SK-N-SH (cell line): Measurements from ENCODE around the gene SLCO2A1.

Experiments used
- CHD2 ChIP-seq: fragments of 150-350 bp; IDR thresholded peaks from 2 replicates; pipeline ENCODE4 v1.6.1; 2018; ENCODE audit warnings: low read length; ENCODE audit not compliant: partially characterized antibody
- POLR2AphosphoS5 ChIP-seq: IDR thresholded peaks from 2 replicates; pipeline ENCODE4 v1.6.1; 2012; ENCODE audit warnings: low read depth, low read length
- RFX5 ChIP-seq: IDR thresholded peaks from 2 replicates; pipeline ENCODE4 v1.6.1; 2012; ENCODE audit warnings: mild to moderate bottlenecking, improper control_type of control experiment, low read length
- SMC3 ChIP-seq: IDR thresholded peaks from 2 replicates; pipeline ENCODE4 v1.6.1; 2012; ENCODE audit warnings: low read depth, low read length, improper control_type of control experiment
- TF ChIP-seq, protein P1 (sequence below): fragments of 200-600 bp; sonication (generic); IDR thresholded peaks from 2 replicates; pipeline ENCODE4 v1.6.1; 2017; ENCODE audit warnings: antibody characterized with exemption, mild to moderate bottlenecking, moderate library complexity

DNA sequence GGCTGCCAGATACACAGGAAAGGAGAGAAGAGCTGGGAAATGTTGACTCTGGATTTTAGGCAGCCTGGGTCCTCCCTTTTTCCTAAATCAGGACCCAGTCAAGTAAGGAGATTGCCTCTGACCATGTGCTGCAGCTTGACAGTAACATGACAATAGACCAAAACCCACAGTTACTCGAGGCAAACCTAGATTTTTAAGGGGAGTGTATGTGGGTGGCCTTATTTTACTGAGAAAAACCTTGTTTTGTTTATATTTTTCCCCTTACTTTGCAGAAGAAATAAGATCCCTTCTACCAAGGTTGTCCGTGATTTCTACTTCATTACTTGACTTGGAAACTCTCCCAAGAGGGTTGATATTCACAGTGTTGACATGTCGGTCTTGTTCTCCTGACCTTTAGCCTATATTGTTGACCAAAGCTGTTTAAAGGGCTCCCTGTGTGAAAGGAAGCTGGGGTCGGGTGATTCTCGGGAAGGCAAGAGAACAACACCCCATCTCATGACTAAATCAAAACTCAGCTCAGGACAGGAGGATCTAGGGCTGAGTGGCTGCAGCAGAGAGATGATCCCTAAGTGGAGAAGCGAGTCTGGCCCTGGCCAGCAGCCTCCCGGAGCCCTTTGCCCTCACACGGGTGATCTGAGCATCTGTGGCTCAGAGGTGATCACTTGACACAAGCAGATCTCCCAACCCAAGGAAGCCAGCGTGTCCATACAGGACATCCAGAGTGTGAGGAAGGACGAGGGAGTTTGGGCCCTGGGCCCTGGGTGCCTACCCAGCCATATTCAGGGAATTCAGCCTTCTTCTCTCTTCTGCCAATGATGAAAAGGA is 31.0 kb upstream of the SLCO2A1 start:
- TF ChIP-seq, protein P1, sequence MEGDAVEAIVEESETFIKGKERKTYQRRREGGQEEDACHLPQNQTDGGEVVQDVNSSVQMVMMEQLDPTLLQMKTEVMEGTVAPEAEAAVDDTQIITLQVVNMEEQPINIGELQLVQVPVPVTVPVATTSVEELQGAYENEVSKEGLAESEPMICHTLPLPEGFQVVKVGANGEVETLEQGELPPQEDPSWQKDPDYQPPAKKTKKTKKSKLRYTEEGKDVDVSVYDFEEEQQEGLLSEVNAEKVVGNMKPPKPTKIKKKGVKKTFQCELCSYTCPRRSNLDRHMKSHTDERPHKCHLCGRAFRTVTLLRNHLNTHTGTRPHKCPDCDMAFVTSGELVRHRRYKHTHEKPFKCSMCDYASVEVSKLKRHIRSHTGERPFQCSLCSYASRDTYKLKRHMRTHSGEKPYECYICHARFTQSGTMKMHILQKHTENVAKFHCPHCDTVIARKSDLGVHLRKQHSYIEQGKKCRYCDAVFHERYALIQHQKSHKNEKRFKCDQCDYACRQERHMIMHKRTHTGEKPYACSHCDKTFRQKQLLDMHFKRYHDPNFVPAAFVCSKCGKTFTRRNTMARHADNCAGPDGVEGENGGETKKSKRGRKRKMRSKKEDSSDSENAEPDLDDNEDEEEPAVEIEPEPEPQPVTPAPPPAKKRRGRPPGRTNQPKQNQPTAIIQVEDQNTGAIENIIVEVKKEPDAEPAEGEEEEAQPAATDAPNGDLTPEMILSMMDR = no peak
- no peak for TF ChIP-seq CHD2
- no peak for TF ChIP-seq SMC3
- no peak for TF ChIP-seq RFX5
- no peak for TF ChIP-seq POLR2AphosphoS5
